ENCODE measurements around the gene ZNF358. TPM values are rescaled to one million over a fixed set of nuclear protein-coding genes. Genes with fewer than 3 reads are reported as not detected.
A peak's percentile ranks its signal among the peaks of the same experiment; 100 is the strongest.

ZNF358 gene
- total and polyA plus RNA-seq, 5 experiments from 2014 or later: 0.71 to 10.8 (median 2.5) TPM

DNA sequence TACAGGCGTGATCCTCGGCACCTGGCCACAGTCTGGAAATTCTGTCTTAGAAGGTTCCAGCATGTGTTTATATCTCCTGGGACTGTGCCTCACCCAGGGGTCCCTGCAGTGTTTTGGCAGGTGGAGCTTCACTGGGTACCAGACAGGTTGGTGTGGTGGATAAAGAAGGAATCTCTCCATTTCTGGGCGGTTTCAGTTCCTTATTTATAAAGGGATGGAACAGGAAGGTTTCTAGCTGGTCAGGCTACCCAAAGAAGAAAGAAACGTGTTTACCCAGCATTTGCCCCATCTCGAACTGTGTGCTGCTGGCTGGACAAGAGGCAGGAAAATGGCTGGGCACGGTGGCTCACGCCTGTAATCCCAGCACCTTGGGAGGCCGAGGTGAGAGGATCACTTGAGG lies 29.4 kb downstream of the ZNF358 start:
- Mint-ChIP-seq H3K27ac (peak overlapping the region in 1 of 10 donors; percentile 66), H3K36me3 (peaks cover 0 to 30% (median 7%) of the 10 kb centered on the region in 3 donors), H3K4me1 (peaks cover 5 to 18% (median 9%) of the 10 kb centered on the region in 4 donors), H3K27me3 (no peaks in the 10 kb centered on the region), H3K4me3 (no peak overlapping the region), H3K9me3 (no peaks in the 10 kb centered on the region)
- ATAC-seq (no peak), DNase-seq (no peak)
- POLR2A ChIA-PET: interaction anchor here (0.6 kb wide), 1 partner anchor 27 kb away, joined by 5 read pairs; no protein-coding TSS in a partner anchor

DNA sequence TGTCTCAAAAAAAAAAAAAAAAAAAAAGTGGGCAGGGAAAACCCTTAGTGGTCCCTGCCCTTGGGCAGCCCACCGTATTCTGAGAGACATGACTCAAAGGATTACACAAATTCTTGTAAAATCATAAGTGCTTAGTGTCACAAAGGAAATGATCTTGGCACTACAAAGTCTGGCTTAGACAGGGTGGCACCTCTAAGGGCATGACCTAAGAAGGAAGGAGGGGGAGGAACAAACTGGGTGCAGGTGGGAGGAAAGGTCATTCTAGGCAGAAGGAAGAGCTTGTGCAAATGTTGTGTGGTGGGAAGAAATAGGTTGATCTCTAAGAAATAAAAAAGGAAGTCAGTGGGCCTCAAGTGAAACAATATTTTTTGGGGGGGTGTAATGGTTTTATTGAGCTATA lies 30.0 kb downstream of the ZNF358 start:
- DNase-seq (no peak), ATAC-seq (peak in 1 of 2 donors; percentile 36)
- no peaks in the 10 kb centered on the region for H3K9me3 Mint-ChIP-seq
- H3K36me3 Mint-ChIP-seq: peaks cover 0 to 29% (median 6%) of the 10 kb centered on the region in 3 donors
- POLR2A ChIA-PET: interaction anchor here (0.6 kb wide), 1 partner anchor 26 kb away, joined by 5 read pairs; no protein-coding TSS in a partner anchor
- peaks cover 5 to 17% (median 8%) of the 10 kb centered on the region in 4 donors for H3K4me1 Mint-ChIP-seq
- H3K4me3 Mint-ChIP-seq: no peak overlapping the region
- H3K27ac Mint-ChIP-seq: peak overlapping the region in 4 of 10 donors; percentile 1 to 36 (median 16)
- H3K27me3 Mint-ChIP-seq: no peaks in the 10 kb centered on the region

DNA sequence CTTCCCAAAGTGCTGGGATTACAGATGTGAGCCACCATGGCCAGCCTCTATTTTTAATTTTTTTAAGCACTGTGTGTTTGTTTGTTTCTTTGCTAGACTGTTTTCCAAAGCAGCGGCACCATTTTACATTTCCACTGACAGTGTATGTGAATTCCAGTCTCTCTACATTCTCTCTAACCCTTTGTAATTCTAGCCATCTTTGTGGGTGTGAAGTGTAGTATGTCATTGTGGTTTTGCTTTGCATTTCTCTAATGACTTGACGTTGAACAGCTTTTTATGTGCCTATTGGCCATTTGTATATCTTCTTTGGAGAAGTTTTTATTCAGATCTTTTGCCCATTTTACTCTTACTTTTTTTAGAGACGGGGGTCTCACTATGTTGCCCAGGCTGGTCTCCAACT lies 31.3 kb downstream of the ZNF358 start:
- POLR2A ChIA-PET: no interaction called here
- Mint-ChIP-seq H3K9me3 (no peaks in the 10 kb centered on the region), H3K36me3 (peaks cover 0 to 27% (median 9%) of the 10 kb centered on the region in 3 donors), H3K4me3 (no peak overlapping the region), H3K4me1 (peaks cover 7 to 17% (median 14%) of the 10 kb centered on the region in 4 donors), H3K27ac (peak overlapping the region in 3 of 10 donors; percentile 19 to 72 (median 36)), H3K27me3 (no peaks in the 10 kb centered on the region)
- DNase-seq (no peak), ATAC-seq (no peak)

DNA sequence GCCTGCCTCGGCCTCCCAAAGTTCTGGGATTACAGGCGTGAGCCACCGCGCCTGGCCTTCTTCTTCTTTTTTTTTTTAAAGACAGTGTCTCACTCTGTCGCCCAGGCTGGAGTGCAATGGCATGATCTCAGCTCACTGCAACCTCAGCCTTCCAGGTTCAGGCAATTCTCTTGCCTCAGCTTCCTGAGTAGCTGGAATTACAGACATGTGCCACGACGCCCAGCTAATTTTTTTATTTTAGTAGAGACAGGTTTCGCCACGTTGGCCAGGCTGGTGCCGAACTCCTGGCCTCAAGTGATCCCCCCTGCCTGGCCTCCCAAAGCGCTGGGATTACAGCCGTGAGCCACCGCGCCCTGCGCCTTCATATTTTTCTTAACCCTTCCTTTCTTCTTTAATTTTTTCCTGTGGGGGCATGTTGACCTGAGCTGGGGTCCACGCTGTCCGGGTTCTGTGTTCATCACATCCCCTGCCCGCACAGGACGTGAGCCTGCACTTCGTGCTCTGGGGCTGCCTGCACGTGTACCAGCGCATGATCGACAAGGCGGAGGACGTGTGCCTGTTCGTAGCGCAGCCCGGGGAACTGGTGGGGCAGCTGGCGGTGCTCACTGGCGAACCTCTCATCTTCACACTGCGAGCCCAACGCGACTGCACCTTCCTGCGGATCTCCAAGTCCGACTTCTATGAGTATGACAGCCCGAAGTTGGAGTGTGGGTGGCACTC lies 33.7 kb downstream of the ZNF358 start:
- Mint-ChIP-seq H3K9me3 (no peaks in the 10 kb centered on the region), H3K27ac (peak overlapping the region in 1 of 10 donors; percentile 61), H3K4me1 (peaks cover 8 to 18% (median 13%) of the 10 kb centered on the region in 4 donors), H3K4me3 (no peak overlapping the region), H3K36me3 (peaks cover 0 to 22% (median 7%) of the 10 kb centered on the region in 3 donors), H3K27me3 (no peaks in the 10 kb centered on the region)
- POLR2A ChIA-PET: no interaction called here
- ATAC-seq (no peak), DNase-seq (no peak)

GRCh38 chr19:7550169-7550770 lies 34.4 kb downstream of the ZNF358 start:
- Mint-ChIP-seq H3K27ac (peak overlapping the region in 3 of 10 donors; percentile 11 to 61 (median 13)), H3K9me3 (no peaks in the 10 kb centered on the region), H3K27me3 (no peaks in the 10 kb centered on the region), H3K4me3 (no peak overlapping the region), H3K36me3 (peaks cover 0 to 22% (median 7%) of the 10 kb centered on the region in 3 donors), H3K4me1 (peaks cover 7 to 18% (median 12%) of the 10 kb centered on the region in 4 donors)
- DNase-seq (no peak), ATAC-seq (no peak)
- POLR2A ChIA-PET: no interaction called here

GRCh38 chr19:7550987-7551761 lies 35.3 kb downstream of the ZNF358 start:
- POLR2A ChIA-PET: interaction anchor here (0.6 kb wide), 1 partner anchor 14 kb away, joined by 3 read pairs; no protein-coding TSS in a partner anchor
- Mint-ChIP-seq H3K27me3 (no peaks in the 10 kb centered on the region), H3K4me1 (peaks cover 3 to 12% (median 8%) of the 10 kb centered on the region in 4 donors), H3K36me3 (peaks cover 0 to 23% (median 9%) of the 10 kb centered on the region in 3 donors), H3K27ac (peak overlapping the region in 1 of 10 donors; percentile 90), H3K9me3 (no peaks in the 10 kb centered on the region), H3K4me3 (peak overlapping the region in 4 of 10 donors; percentile 25 to 48 (median 36))
- DNase-seq (peak in 6 of 10 donors; percentile 15 to 69 (median 46)), ATAC-seq (peak; percentile 67 to 94)

GRCh38 chr19:7552781-7553180 lies 36.9 kb downstream of the ZNF358 start:
- DNase-seq (no peak), ATAC-seq (no peak)
- POLR2A ChIA-PET: no interaction called here
- peaks cover 0 to 37% (median 14%) of the 10 kb centered on the region in 3 donors for H3K36me3 Mint-ChIP-seq
- no peak overlapping the region for H3K4me3 Mint-ChIP-seq
- no peaks in the 10 kb centered on the region for H3K27me3 Mint-ChIP-seq
- H3K9me3 Mint-ChIP-seq: no peaks in the 10 kb centered on the region
- H3K4me1 Mint-ChIP-seq: peaks cover 3 to 12% (median 8%) of the 10 kb centered on the region in 4 donors
- H3K27ac Mint-ChIP-seq: peak overlapping the region in 3 of 10 donors; percentile 50 to 74 (median 52)

GRCh38 chr19:7554565-7554964 lies 38.7 kb downstream of the ZNF358 start:
- POLR2A ChIA-PET: no interaction called here
- peak overlapping the region in 1 of 10 donors; percentile 33 for H3K27ac Mint-ChIP-seq

DNA sequence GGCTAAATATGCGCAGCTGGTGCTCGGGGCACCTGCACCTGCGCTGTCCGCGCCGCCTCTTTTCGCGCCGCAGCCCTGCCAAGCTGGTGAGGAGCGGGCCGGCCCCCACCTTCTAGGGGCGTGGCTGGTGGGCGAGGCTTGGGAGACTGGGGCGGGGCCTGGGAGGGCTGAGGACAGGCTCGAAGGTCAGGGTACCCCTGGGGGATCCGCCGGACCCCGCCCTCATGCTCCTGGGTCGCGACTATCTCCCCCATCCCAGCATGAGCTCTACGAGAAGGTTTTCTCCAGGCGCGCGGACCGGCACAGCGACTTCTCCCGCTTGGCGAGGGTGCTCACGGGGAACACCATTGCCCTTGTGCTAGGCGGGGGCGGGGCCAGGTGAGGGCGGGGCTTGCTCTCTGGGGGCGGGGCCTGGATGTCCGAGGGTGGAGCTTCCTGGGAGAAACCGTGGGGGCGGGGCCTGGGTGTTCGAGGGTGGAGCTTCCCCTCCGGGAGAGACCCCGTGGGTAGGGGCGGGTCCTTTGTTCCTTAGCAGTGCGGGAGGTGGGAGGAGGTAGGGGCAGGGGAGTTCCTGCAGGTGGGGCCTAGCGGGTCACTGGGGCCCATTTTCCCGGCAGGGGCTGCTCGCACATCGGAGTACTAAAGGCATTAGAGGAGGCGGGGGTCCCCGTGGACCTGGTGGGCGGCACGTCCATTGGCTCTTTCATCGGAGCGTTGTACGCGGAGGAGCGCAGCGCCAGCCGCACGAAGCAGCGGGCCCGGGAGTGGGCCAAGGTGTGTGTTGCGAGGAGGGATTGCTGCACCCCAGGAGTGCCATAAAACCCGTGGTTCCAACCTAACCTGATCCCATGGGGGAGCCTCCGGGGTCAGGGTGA lies 39.3 kb downstream of the ZNF358 start:
- no peak for ATAC-seq
- POLR2A ChIA-PET: no interaction called here
- Mint-ChIP-seq H3K27ac (no peak overlapping the region), H3K4me3 (no peak overlapping the region), H3K27me3 (no peaks in the 10 kb centered on the region), H3K4me1 (peaks cover 3 to 12% (median 8%) of the 10 kb centered on the region in 4 donors), H3K36me3 (peaks cover 1 to 47% (median 20%) of the 10 kb centered on the region in 3 donors), H3K9me3 (no peaks in the 10 kb centered on the region)
- peak in 1 of 10 donors; percentile 14 for DNase-seq

More at GRCh38 chr19:7554565-7554964, 38.7 kb downstream of the ZNF358 start:
- DNase-seq: no peak
- Mint-ChIP-seq H3K9me3 (no peaks in the 10 kb centered on the region), H3K36me3 (peaks cover 0 to 48% (median 20%) of the 10 kb centered on the region in 3 donors), H3K4me3 (no peak overlapping the region), H3K27me3 (no peaks in the 10 kb centered on the region), H3K4me1 (peaks cover 3 to 12% (median 8%) of the 10 kb centered on the region in 4 donors)
- no peak for ATAC-seq

GRCh38 chr19:7556696-7557315 lies 40.9 kb downstream of the ZNF358 start:
- no peak for ATAC-seq
- POLR2A ChIA-PET: no interaction called here

GRCh38 chr19:7558667-7559066 lies 42.8 kb downstream of the ZNF358 start:
- Mint-ChIP-seq H3K9me3 (no peaks in the 10 kb centered on the region), H3K27ac (no peak overlapping the region), H3K4me1 (peaks cover 0 to 3% (median under 1%) of the 10 kb centered on the region in 4 donors), H3K36me3 (peaks cover 4 to 44% (median 16%) of the 10 kb centered on the region in 3 donors), H3K4me3 (no peak overlapping the region), H3K27me3 (no peaks in the 10 kb centered on the region)
- POLR2A ChIA-PET: no interaction called here
- no peak for DNase-seq
- ATAC-seq: no peak

More at GRCh38 chr19:7556696-7557315, 40.9 kb downstream of the ZNF358 start:
- Mint-ChIP-seq H3K36me3 (peaks cover 4 to 47% (median 19%) of the 10 kb centered on the region in 3 donors), H3K27me3 (no peaks in the 10 kb centered on the region), H3K9me3 (no peaks in the 10 kb centered on the region), H3K4me1 (peaks cover 3 to 6% (median 4%) of the 10 kb centered on the region in 4 donors), H3K27ac (no peak overlapping the region), H3K4me3 (no peak overlapping the region)
- DNase-seq: no peak
